Endothelial cell (in vitro differentiated cells): Measurements from ENCODE around the gene AMT. TPM values are rescaled to one million over a fixed set of nuclear protein-coding genes. Genes with fewer than 3 reads are reported as not detected.

Experiments
- DNase-seq: peaks from one replicate; pipeline ENCODE4 v3.0.0; 2021; ENCODE audit warnings: low spot score
- H3K27ac Mint-ChIP-seq: one replicate; pipeline ENCODE4 v1.8.0; 2021; ENCODE audit warnings: mixed read lengths, inconsistent platforms; ENCODE audit not compliant: unreplicated experiment
- H3K27me3 Mint-ChIP-seq: one replicate; pipeline ENCODE4 v1.8.0; 2021; ENCODE audit warnings: mild to moderate bottlenecking, moderate library complexity, mixed read lengths, inconsistent platforms; ENCODE audit not compliant: unreplicated experiment
- H3K36me3 Mint-ChIP-seq: one replicate; pipeline ENCODE4 v1.8.0; 2021; ENCODE audit warnings: mild to moderate bottlenecking, low read depth, mixed read lengths, inconsistent platforms; ENCODE audit not compliant: unreplicated experiment
- H3K4me1 Mint-ChIP-seq: one replicate; pipeline ENCODE4 v1.8.0; 2021; ENCODE audit warnings: mild to moderate bottlenecking, mixed read lengths, inconsistent platforms; ENCODE audit not compliant: unreplicated experiment
- H3K4me3 Mint-ChIP-seq: one replicate; pipeline ENCODE4 v1.8.0; 2021; ENCODE audit warnings: mild to moderate bottlenecking, mixed read lengths, inconsistent platforms; ENCODE audit not compliant: unreplicated experiment
- H3K9me3 Mint-ChIP-seq: one replicate; pipeline ENCODE4 v1.8.0; 2021; ENCODE audit warnings: mixed read lengths, inconsistent platforms; ENCODE audit not compliant: unreplicated experiment
- CTCF ChIP-seq: fragments of 200-600 bp; sonication (generic); IDR thresholded peaks from one replicate; pipeline ENCODE4 v1.5.0; 2021; ENCODE audit warnings: antibody characterized with exemption; ENCODE audit not compliant: unreplicated experiment
- long read RNA-seq: library from polyadenylated mRNA; unstranded; transcript quantifications from one replicate; pipeline ENCODE4 v2.0.0, GENCODE V29; 2020; ENCODE audit not compliant: unreplicated experiment
- total RNA-seq: library from RNA; stranded (reverse); fragmentation: NEBNext Ultra II Directional; extraction: Animal tissue kit (Norgen Biotek cat#: 25700); gene quantifications from one replicate; pipeline ENCODE4 v1.2.1, GENCODE V29; 2021; ENCODE audit not compliant: unreplicated experiment

AMT gene
- total RNA-seq = 11.9 TPM
- long read RNA-seq, transcript AMT-201 (9 exons, 2,280 nt) = major isoform, 10 of 20 reads
- long read RNA-seq, partial matches to known transcripts = 1 of 20 reads
- long read RNA-seq, other reads (novel, unspliced or antisense) = 1 of 20 reads

GRCh38 chr3:49422379-49423248 is at the start of gene AMT:
AMT (minus strand) TSS chr3:49422473; CDS start chr3:49422450, 23 bp downstream.
- Mint-ChIP-seq H3K4me1 (peaks cover 24% of the 10 kb centered on the region), H3K27ac (no peak within 1 kb of the TSS), H3K9me3 (no peaks in the 10 kb centered on the region), H3K4me3 (peak within 1 kb of the TSS; percentile 91), H3K36me3 (peaks cover 18% of the 10 kb centered on the region), H3K27me3 (peaks cover 18% of the 10 kb centered on the region)
- TF ChIP-seq CTCF = no peak
- DNase-seq = peak; percentile 59

- peak overlapping the region; percentile 83 for H3K27ac Mint-ChIP-seq
Measured at GRCh38 chr3:49470714-49471420, 48.6 kb upstream of the AMT start.

GRCh38 chr3:49469936-49470713 is 47.9 kb upstream of the AMT start, which contains the start of gene DAG1:
DAG1 (plus strand) TSS chr3:49470267; CDS start chr3:49510535, 40,268 bp downstream.
- Mint-ChIP-seq H3K4me3 (peak within 1 kb of the TSS; percentile 92), H3K4me1 (peaks cover 24% of the 10 kb centered on the region), H3K9me3 (no peaks in the 10 kb centered on the region), H3K27ac (peak within 1 kb of the TSS; percentile 92), H3K27me3 (peaks cover 6% of the 10 kb centered on the region), H3K36me3 (no peaks in the 10 kb centered on the region)
- DNase-seq = peak; percentile 97
- TF ChIP-seq CTCF = no peak

More at GRCh38 chr3:49470714-49471420, 48.6 kb upstream of the AMT start:
- Mint-ChIP-seq H3K36me3 (no peaks in the 10 kb centered on the region), H3K4me3 (peak overlapping the region; percentile 92), H3K9me3 (no peaks in the 10 kb centered on the region), H3K4me1 (peaks cover 24% of the 10 kb centered on the region), H3K27me3 (peaks cover 6% of the 10 kb centered on the region)
- DNase-seq = no peak
- no peak for TF ChIP-seq CTCF

- peaks cover 6% of the 10 kb centered on the region for H3K27me3 Mint-ChIP-seq
- peak; percentile 54 for DNase-seq
Measured at GRCh38 chr3:49469037-49469935, 47.0 kb upstream of the AMT start.

More at GRCh38 chr3:49469037-49469935, 47.0 kb upstream of the AMT start:
- TF ChIP-seq CTCF = no peak
- Mint-ChIP-seq H3K4me3 (peak overlapping the region; percentile 89), H3K27ac (peak overlapping the region; percentile 92), H3K4me1 (peaks cover 24% of the 10 kb centered on the region), H3K9me3 (no peaks in the 10 kb centered on the region), H3K36me3 (no peaks in the 10 kb centered on the region)
